Upper lobe of left lung (tissue), 6 donors: Measurements from ENCODE around the gene TUBB3. TPM values are rescaled to one million over a fixed set of nuclear protein-coding genes. Genes with fewer than 3 reads are reported as not detected.
A peak's percentile ranks its signal among the peaks of the same experiment; 100 is the strongest.

ENCODE experiments used
- ATAC-seq, 2 donors: fragments of 200-7000 bp; cut with Tn5 transposase; one replicate each; pipeline ENCODE4 v1.9.1; 2022; ENCODE audit warnings: mild to moderate bottlenecking in 2 of 2, moderate library complexity in 2 of 2; ENCODE audit not compliant: low FRiP score in 2 of 2
- DNase-seq, 2 donors: peaks; one replicate each; pipeline ENCODE4 v3.0.0-alpha.2; 2019 to 2020
- H3K27ac ChIP-seq, 4 donors: fragments of 200-600 bp; sonication (generic); one replicate each; pipeline ENCODE4 v1.5.1; 2016 to 2019
- H3K27me3 ChIP-seq, 4 donors: fragments of 200-600 bp; sonication (generic); one replicate each; pipeline ENCODE4 v1.5.1; 2017 to 2019
- H3K36me3 ChIP-seq, 4 donors: fragments of 200-600 bp; sonication (generic); one replicate each; pipeline ENCODE4 v1.5.1; 2016 to 2019
- H3K4me1 ChIP-seq, 4 donors: fragments of 200-600 bp; sonication (generic); one replicate each; pipeline ENCODE4 v1.5.1; 2018 to 2019
- H3K4me3 ChIP-seq, 4 donors: fragments of 200-600 bp; sonication (generic); one replicate each; pipeline ENCODE4 v1.5.1; 2017 to 2019; ENCODE audit warnings: mild to moderate bottlenecking in 2 of 4, moderate library complexity in 1 of 4
- H3K9me3 ChIP-seq, 4 donors: fragments of 200-600 bp; sonication (generic); one replicate each; pipeline ENCODE4 v1.5.1; 2018 to 2019
- EP300 ChIP-seq, 4 donors: sonication (generic); formaldehyde crosslinking; IDR thresholded peaks; one replicate each; pipeline ENCODE4 v1.5.1; 2017; ENCODE audit warnings: antibody characterized with exemption in 4 of 4, control low read depth in 2 of 4
- POLR2A ChIP-seq, 4 donors: fragments of 450-650 bp; IDR thresholded peaks; one replicate each; pipeline ENCODE4 v1.5.1; 2016 to 2017; ENCODE audit warnings: antibody characterized with exemption in 4 of 4, mild to moderate bottlenecking in 2 of 4
- POLR2AphosphoS5 ChIP-seq, 2 donors: sonication (generic); formaldehyde crosslinking; IDR thresholded peaks; one replicate each; pipeline ENCODE4 v1.5.1; 2017; ENCODE audit warnings: antibody characterized with exemption in 2 of 2
- WGBS, 2 donors: methylation state at CpG; one replicate each; pipeline ENCODE4 v1.1.5; 2017 to 2018; 5-methylcytosine and 5-hydroxymethylcytosine counted together
- total RNA-seq, 6 donors: library from RNA; depleted of rRNA in 4 of 6; stranded (reverse); fragments of >200 nt in 4 of 6; gene quantifications; one replicate each; pipeline versions ENCODE4 v1.1.0 to v1.2.1, GENCODE V29; 2016 to 2021
- TF ChIP-seq, protein P1 (sequence below), 6 experiments: fragments of 450-650 bp in 4 of 6; fragments of 200-600 bp in 2 of 6; sonication (generic) in 2 of 6; IDR thresholded peaks; one replicate each; pipeline ENCODE4 v1.5.1; 2016 to 2019; ENCODE audit warnings: antibody characterized with exemption in 6 of 6
- donor health status: DM: no; HTN: no; CAD: no; lungs with moderate emphysema.
- donor health status: DM: no; HTN: yes; CAD: no; lungs with severe emphysema.

TUBB3 gene
- total RNA-seq, 6 donors from 2014 or later: 0.33 to 9.2 (median 2.1) TPM; not detected in 1

DNA sequence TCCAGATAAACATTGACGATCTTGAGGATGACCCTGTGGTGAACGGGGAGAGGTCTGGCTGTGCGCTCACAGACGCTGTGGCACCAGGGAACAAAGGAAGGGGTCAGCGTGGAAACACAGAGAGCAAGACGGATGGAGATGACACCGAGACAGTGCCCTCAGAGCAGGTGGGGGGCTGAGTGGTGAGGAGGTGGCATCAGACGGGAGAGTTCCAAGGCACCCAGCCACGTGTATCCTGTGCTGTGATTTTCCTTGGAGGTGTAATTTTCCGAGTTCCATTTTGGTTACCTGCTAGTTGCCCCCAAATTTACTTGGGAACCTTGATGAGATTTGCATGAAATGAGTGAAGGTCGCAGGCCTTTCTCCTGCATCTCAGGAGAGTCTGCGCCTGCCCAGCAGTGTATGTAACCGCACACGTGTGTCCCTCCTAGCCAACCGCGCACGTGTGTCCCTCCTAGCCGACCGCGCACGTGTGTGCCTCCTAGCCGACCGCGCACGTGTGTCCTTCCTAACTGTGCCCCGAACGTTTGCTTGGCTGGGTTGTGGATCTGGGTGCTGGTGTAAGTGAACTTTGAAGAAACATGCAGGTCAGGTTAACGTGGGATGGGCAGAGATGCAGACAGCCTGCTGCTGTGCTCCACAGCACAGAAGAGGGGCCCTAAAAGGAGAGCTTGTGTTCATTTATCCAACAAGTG is 39.6 kb upstream of the TUBB3 start:
- Histone ChIP-seq H3K4me3 (no peak overlapping the region), H3K27me3 (no peaks in the 10 kb centered on the region), H3K27ac (no peak overlapping the region), H3K9me3 (no peaks in the 10 kb centered on the region), H3K4me1 (no peaks in the 10 kb centered on the region), H3K36me3 (peaks cover 50 to 94% (median 80%) of the 10 kb centered on the region in 4 donors)
- DNase-seq: no peak
- WGBS, 2 donors: 93 to 94% methylated on average over 28 of the region's 28 CpGs
- ATAC-seq: peak in 1 of 2 donors; percentile 30
- TF ChIP-seq, protein P1, sequence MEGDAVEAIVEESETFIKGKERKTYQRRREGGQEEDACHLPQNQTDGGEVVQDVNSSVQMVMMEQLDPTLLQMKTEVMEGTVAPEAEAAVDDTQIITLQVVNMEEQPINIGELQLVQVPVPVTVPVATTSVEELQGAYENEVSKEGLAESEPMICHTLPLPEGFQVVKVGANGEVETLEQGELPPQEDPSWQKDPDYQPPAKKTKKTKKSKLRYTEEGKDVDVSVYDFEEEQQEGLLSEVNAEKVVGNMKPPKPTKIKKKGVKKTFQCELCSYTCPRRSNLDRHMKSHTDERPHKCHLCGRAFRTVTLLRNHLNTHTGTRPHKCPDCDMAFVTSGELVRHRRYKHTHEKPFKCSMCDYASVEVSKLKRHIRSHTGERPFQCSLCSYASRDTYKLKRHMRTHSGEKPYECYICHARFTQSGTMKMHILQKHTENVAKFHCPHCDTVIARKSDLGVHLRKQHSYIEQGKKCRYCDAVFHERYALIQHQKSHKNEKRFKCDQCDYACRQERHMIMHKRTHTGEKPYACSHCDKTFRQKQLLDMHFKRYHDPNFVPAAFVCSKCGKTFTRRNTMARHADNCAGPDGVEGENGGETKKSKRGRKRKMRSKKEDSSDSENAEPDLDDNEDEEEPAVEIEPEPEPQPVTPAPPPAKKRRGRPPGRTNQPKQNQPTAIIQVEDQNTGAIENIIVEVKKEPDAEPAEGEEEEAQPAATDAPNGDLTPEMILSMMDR (IDR thresholded peaks at IDR 0.05): no peak
- no peak for TF ChIP-seq POLR2AphosphoS5 (IDR thresholded peaks at IDR 0.05)
- TF ChIP-seq EP300 (IDR thresholded peaks at IDR 0.05): no peak
- no peak for TF ChIP-seq POLR2A (IDR thresholded peaks at IDR 0.05)

DNA sequence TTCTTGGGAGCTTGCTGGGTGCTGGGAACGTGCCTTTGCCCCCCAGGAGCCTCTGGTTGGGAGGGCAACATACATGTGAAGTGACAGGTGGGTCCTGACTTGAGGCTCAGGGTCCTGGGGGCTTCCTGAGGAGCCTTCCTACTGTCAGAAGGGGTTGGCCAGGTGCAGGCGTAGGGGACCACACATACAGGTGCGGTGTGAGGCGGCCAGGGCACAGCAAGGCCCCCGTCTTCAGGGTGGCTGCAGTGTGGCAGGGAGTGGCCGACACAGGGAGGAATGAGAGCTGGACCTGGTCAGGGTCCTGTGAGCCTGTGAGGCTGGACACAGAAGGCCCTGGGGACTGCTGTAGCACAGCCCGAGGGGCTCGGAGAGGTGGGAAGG is 39.1 kb upstream of the TUBB3 start:
- Histone ChIP-seq H3K27ac (no peak overlapping the region), H3K36me3 (peaks cover 50 to 94% (median 80%) of the 10 kb centered on the region in 4 donors), H3K27me3 (no peaks in the 10 kb centered on the region), H3K4me3 (no peak overlapping the region), H3K4me1 (no peaks in the 10 kb centered on the region), H3K9me3 (no peaks in the 10 kb centered on the region)
- WGBS, 2 donors: 94 to 99% methylated on average over 8 of the region's 8 CpGs
- TF ChIP-seq POLR2A (IDR thresholded peaks at IDR 0.05): no peak
- no peak for TF ChIP-seq POLR2AphosphoS5 (IDR thresholded peaks at IDR 0.05)
- no peak for TF ChIP-seq EP300 (IDR thresholded peaks at IDR 0.05)
- TF ChIP-seq, protein P1 (IDR thresholded peaks at IDR 0.05): no peak
- ATAC-seq (peak in 1 of 2 donors; percentile 49), DNase-seq (no peak)

DNA sequence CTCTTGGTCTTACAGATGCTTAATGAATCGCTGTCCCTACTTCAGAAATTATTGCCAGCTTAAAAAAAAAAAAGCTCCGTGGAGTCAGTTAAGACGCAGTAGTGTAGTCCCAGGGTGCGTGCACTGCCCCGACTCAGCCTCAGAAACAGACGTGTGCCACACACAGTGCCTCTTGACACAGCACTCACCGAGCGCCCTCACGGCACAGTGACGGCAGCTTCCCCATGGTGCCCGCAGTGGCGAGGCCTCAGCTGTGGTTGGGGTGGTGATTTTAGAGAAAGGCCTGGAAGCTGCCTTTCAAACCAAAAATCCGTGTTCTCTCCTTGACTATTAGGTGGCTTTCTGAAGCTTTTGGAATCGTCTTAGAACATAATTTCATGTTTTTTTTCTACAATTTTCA is 35.9 kb upstream of the TUBB3 start:
- H3K27ac ChIP-seq: no peak overlapping the region
- no peaks in the 10 kb centered on the region for H3K4me1 ChIP-seq
- no peaks in the 10 kb centered on the region for H3K27me3 ChIP-seq
- TF ChIP-seq, protein P1 (IDR thresholded peaks at IDR 0.05): no peak
- TF ChIP-seq EP300 (IDR thresholded peaks at IDR 0.05) (no peak), POLR2AphosphoS5 (IDR thresholded peaks at IDR 0.05) (no peak), POLR2A (IDR thresholded peaks at IDR 0.05) (no peak)
- H3K4me3 ChIP-seq: no peak overlapping the region
- peaks cover 56 to 98% (median 87%) of the 10 kb centered on the region in 4 donors for H3K36me3 ChIP-seq
- 94 to 97% methylated on average over 14 of the region's 14 CpGs for WGBS, 2 donors
- DNase-seq: no peak
- H3K9me3 ChIP-seq: no peaks in the 10 kb centered on the region
- ATAC-seq: peak in 1 of 2 donors; percentile 21

DNA sequence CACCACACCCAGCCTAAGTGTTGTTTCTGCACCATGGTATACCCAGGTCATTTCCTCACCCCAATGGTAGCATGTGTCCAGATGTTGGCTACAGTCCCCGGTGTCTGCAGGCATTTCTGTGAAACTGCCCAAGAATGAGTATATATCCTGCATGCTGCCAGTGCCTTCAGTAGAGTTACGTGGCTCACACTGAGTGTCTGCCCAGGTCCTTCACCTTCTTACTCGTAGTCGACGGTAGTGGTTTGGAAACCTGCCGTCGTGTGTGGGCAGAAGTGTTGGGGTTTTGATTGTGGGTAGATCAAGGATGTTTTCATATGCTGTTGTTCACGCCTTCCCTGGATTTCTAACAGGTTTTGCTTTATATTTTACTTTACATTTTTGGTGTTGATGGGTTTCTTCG is 32.9 kb upstream of the TUBB3 start:
- H3K27me3 ChIP-seq: no peaks in the 10 kb centered on the region
- no peaks in the 10 kb centered on the region for H3K4me1 ChIP-seq
- no peak overlapping the region for H3K4me3 ChIP-seq
- WGBS, 2 donors: 86 to 92% methylated on average over 9 of the region's 9 CpGs
- peaks cover 42 to 100% (median 91%) of the 10 kb centered on the region in 4 donors for H3K36me3 ChIP-seq
- ATAC-seq: no peak
- no peak overlapping the region for H3K27ac ChIP-seq
- H3K9me3 ChIP-seq: no peaks in the 10 kb centered on the region
- no peak for DNase-seq
- TF ChIP-seq POLR2AphosphoS5 (IDR thresholded peaks at IDR 0.05) (no peak), POLR2A (IDR thresholded peaks at IDR 0.05) (no peak), EP300 (IDR thresholded peaks at IDR 0.05) (no peak)
- TF ChIP-seq, protein P1 (IDR thresholded peaks at IDR 0.05): no peak
